Measurements from ENCODE around the gene ANKRD34B.

The ANKRD34B gene

DNA sequence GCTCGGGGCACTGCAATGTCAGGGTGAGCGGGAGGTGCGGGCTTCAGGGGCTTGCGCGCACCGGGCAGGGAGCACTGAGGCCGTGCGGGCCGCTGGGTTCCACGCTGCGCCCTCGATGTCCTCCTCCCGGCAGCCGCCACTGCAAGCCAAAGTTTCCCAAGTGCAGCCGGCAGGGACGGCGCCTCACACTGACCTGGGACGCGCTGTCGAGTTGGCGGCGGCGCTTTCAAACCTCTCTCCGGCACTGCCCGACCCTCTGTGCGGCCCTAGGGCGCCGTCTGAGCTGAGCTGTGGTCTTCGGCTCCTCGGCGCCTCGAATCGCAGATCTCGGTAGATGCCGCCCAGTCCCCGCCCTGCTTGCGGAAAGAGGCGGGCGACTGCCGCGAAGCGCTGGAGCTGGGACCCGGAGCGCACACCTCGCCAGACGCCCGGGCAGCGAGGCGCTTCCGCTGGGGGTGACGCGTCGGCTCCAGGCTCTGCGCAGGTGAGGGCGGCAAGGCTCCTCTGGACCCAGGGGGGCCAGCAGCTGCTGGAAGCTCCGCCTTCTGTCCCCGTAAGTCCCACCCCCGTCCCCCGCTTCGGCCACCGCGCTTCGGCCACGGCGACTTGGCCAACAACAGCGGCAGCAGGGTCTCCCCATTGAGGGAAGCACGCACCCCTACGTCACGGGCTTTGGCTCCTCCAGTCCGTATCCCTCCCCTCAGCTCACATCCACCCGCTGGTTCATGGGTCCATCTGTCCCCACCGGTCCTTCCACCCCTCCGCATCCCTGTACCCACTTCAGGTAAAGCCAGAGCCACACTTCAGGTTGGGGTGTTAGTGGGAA lies at the start of gene ANKRD34B:
TSS of gene ANKRD34B (minus strand) at position 320 of the 826 bp plus-strand sequence. CDS start 10,261 bp downstream, outside the sequence.
- no peaks in the 10 kb centered on the region for H3K36me3 ChIP-seq (ENCODE audit: control insufficient read depth, insufficient read depth, low read length)
- peaks cover 51% of the 10 kb centered on the region for H3K27me3 ChIP-seq (ENCODE audit: control insufficient read depth, insufficient read depth, low read length)
- H3K4me1 ChIP-seq (ENCODE audit: control insufficient read depth, insufficient read depth, low read length): peaks cover 2% of the 10 kb centered on the region
- H3K4me3 ChIP-seq (ENCODE audit: low read depth, low read length): peak within 1 kb of the TSS; percentile 67
- peak within 1 kb of the TSS; percentile 24 for H3K9ac ChIP-seq (ENCODE audit: low read depth, low read length)
- H3K9me3 ChIP-seq (ENCODE audit: control insufficient read depth, insufficient read depth, low read length): no peaks in the 10 kb centered on the region

DNA sequence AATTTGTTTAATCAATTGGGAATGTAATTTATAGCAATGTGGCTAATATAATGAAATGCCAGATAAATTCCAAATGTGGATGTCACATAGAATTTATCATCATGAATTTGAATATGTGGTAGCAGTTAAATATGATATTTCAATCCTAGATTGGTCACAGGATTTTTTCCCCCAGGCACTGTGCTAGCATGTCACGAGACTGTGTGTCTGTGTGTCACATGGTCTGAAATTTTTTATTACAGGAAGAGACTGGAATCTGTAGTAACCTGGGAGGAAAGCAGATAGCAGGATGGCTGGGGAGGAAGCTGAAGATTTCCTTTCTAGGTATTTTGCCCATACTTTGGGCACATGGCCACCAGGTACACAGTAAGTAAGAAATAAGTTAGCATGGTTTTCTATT lies 49.0 kb upstream of the ANKRD34B start:
- Histone ChIP-seq H3K9ac (ENCODE audit: low read depth, low read length) (no peak overlapping the region), H3K4me1 (ENCODE audit: control insufficient read depth, insufficient read depth, low read length) (no peaks in the 10 kb centered on the region), H3K36me3 (ENCODE audit: control insufficient read depth, insufficient read depth, low read length) (no peaks in the 10 kb centered on the region), H3K9me3 (ENCODE audit: control insufficient read depth, insufficient read depth, low read length) (no peaks in the 10 kb centered on the region), H3K27me3 (ENCODE audit: control insufficient read depth, insufficient read depth, low read length) (no peaks in the 10 kb centered on the region), H3K4me3 (ENCODE audit: low read depth, low read length) (no peak overlapping the region)

DNA sequence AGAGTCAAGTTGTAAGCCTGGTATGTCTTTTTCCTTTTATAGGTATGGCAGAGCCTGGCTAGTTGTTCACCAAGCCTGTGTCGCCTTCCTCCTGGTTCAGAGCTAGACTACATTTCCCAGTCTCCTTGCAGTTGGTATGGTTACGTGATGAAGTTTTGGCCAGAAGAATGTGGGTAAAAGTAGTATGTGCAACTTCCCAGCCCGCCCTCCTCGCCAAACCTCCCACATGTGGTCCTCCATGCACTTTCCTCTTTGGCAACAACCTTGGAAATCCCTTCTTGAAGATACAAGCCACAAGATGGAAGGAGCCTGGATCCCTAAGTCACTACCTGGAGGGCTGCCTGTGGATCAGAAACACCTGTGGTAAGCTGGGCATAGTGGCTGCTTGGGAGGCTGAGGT lies 48.4 kb upstream of the ANKRD34B start:
- H3K36me3 ChIP-seq (ENCODE audit: control insufficient read depth, insufficient read depth, low read length): no peaks in the 10 kb centered on the region
- H3K9ac ChIP-seq (ENCODE audit: low read depth, low read length): no peak overlapping the region
- H3K4me3 ChIP-seq (ENCODE audit: low read depth, low read length): no peak overlapping the region
- H3K4me1 ChIP-seq (ENCODE audit: control insufficient read depth, insufficient read depth, low read length): no peaks in the 10 kb centered on the region
- H3K9me3 ChIP-seq (ENCODE audit: control insufficient read depth, insufficient read depth, low read length): no peaks in the 10 kb centered on the region
- H3K27me3 ChIP-seq (ENCODE audit: control insufficient read depth, insufficient read depth, low read length): no peaks in the 10 kb centered on the region

DNA sequence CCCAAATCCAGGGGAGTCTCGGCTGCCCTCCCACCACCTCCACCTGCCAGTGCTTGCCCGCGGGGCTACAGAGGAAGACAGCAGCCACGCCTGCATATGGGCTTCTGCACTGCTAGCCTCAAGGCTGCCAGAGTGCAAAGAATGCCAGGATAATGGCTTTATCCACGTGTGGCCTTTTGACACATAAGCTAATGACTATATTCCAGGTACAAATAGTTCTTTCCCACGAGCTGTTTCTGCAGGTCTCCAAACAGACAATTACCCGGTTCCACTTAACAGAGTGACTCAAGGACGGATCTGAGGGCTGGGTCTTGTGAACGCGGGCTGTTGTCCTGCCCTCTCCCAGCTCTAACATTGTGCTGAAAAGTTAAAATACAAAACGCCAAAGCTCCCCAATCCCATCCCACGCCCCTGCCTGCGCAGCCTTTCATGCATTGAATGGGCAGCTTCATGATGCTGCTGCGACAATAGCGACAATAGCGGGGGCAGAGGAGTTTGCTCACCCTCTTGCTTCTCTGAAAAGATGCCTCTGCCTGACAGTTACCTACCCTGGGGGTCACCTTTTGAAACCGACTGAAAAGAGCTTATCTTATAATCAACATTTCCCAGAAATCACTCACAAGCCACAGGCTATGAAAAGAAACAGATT lies 45.3 kb upstream of the ANKRD34B start:
- H3K9ac ChIP-seq (ENCODE audit: low read depth, low read length): no peak overlapping the region
- H3K36me3 ChIP-seq (ENCODE audit: control insufficient read depth, insufficient read depth, low read length): no peaks in the 10 kb centered on the region
- no peak overlapping the region for H3K4me3 ChIP-seq (ENCODE audit: low read depth, low read length)
- no peaks in the 10 kb centered on the region for H3K27me3 ChIP-seq (ENCODE audit: control insufficient read depth, insufficient read depth, low read length)
- H3K4me1 ChIP-seq (ENCODE audit: control insufficient read depth, insufficient read depth, low read length): no peaks in the 10 kb centered on the region
- no peaks in the 10 kb centered on the region for H3K9me3 ChIP-seq (ENCODE audit: control insufficient read depth, insufficient read depth, low read length)

DNA sequence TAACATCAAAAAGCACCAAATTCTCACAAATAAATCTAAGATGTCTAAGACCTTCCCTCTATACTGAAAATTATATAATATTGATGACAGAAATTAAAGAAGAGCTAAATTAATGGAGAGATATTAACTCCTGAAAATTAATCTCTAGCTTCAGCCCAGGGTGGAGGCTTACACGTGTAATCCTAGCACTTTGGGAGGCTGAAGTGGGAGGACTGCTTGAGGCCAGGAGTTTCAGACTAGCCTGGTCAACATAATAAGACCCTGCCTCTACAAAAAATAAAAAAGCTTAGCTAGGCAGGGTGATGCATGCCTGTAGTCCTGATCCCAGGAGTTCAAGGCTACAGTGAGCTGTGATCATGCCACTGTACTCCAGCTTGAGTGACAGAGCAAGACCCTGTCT lies 39.6 kb upstream of the ANKRD34B start:
- H3K4me1 ChIP-seq (ENCODE audit: control insufficient read depth, insufficient read depth, low read length): no peaks in the 10 kb centered on the region
- no peaks in the 10 kb centered on the region for H3K27me3 ChIP-seq (ENCODE audit: control insufficient read depth, insufficient read depth, low read length)

DNA sequence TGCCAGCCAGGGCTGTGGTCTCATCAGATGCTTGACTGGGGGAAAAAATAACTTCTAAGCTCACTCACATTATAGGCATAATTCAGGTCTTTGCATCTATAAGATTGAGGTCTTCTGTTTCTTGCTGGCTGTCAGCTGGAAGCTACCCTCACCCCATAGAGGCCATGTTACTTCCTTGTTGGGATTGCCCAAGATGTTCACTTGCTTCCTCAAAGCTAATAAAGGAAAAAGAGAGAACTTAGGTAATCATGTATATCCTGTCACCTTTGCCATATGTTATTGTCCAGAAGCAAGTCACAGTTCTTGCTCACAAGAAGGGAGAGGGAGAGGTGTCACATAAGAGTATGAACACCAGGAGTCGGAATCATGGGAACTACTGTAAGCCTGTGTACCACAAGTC lies 38.7 kb upstream of the ANKRD34B start:
- Histone ChIP-seq H3K4me1 (ENCODE audit: control insufficient read depth, insufficient read depth, low read length) (no peaks in the 10 kb centered on the region), H3K9ac (ENCODE audit: low read depth, low read length) (no peak overlapping the region), H3K9me3 (ENCODE audit: control insufficient read depth, insufficient read depth, low read length) (no peaks in the 10 kb centered on the region), H3K4me3 (ENCODE audit: low read depth, low read length) (no peak overlapping the region), H3K27me3 (ENCODE audit: control insufficient read depth, insufficient read depth, low read length) (no peaks in the 10 kb centered on the region), H3K36me3 (ENCODE audit: control insufficient read depth, insufficient read depth, low read length) (no peaks in the 10 kb centered on the region)

More for the DNA sequence above, 39.6 kb upstream of the ANKRD34B start:
- H3K4me3 ChIP-seq (ENCODE audit: low read depth, low read length): no peak overlapping the region
- no peak overlapping the region for H3K9ac ChIP-seq (ENCODE audit: low read depth, low read length)
- no peaks in the 10 kb centered on the region for H3K9me3 ChIP-seq (ENCODE audit: control insufficient read depth, insufficient read depth, low read length)
- no peaks in the 10 kb centered on the region for H3K36me3 ChIP-seq (ENCODE audit: control insufficient read depth, insufficient read depth, low read length)

DNA sequence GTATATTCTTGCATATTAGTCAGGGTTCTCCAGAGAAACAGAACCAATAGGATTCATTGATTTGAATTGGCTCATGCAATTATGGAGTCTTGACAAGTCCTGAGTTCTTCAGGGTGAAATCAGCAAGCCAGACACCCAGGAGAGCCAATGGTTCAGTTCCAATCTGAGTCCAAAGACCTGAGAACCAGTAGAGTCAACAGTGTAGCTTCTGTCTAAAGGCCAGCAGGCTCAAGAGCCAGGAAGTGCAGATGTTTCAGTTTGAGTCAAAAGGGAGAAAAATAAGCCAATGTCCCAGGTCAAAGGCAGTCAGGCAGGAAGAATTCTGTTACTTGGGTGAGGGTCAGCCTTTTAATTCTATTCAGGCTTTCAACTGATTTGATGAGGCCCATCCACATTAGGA lies 37.8 kb upstream of the ANKRD34B start:
- no peaks in the 10 kb centered on the region for H3K36me3 ChIP-seq (ENCODE audit: control insufficient read depth, insufficient read depth, low read length)
- H3K9ac ChIP-seq (ENCODE audit: low read depth, low read length): no peak overlapping the region
- H3K4me3 ChIP-seq (ENCODE audit: low read depth, low read length): no peak overlapping the region
- no peaks in the 10 kb centered on the region for H3K9me3 ChIP-seq (ENCODE audit: control insufficient read depth, insufficient read depth, low read length)
- H3K27me3 ChIP-seq (ENCODE audit: control insufficient read depth, insufficient read depth, low read length): no peaks in the 10 kb centered on the region
- no peaks in the 10 kb centered on the region for H3K4me1 ChIP-seq (ENCODE audit: control insufficient read depth, insufficient read depth, low read length)

DNA sequence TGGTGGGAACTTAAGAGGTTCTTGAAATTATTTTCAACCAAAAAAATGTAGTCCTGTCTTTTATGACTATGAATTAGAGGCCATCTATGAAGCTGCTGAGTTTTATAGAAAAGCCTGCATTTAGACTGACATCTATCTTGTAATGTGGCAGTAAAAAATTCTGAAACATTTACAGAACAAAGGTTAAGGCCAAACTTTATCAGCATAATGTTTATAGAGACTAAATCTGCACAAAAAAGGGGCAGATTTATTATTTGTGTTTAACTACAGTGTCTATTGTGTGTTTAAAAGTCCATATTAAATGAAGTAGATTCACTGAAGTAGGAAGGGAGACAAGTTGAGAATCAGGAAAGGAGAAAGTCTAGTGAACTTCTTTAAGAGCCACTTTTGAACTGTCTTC lies 37.3 kb upstream of the ANKRD34B start:
- Histone ChIP-seq H3K4me1 (ENCODE audit: control insufficient read depth, insufficient read depth, low read length) (no peaks in the 10 kb centered on the region), H3K4me3 (ENCODE audit: low read depth, low read length) (no peak overlapping the region), H3K27me3 (ENCODE audit: control insufficient read depth, insufficient read depth, low read length) (no peaks in the 10 kb centered on the region), H3K9ac (ENCODE audit: low read depth, low read length) (no peak overlapping the region), H3K9me3 (ENCODE audit: control insufficient read depth, insufficient read depth, low read length) (no peaks in the 10 kb centered on the region), H3K36me3 (ENCODE audit: control insufficient read depth, insufficient read depth, low read length) (no peaks in the 10 kb centered on the region)

DNA sequence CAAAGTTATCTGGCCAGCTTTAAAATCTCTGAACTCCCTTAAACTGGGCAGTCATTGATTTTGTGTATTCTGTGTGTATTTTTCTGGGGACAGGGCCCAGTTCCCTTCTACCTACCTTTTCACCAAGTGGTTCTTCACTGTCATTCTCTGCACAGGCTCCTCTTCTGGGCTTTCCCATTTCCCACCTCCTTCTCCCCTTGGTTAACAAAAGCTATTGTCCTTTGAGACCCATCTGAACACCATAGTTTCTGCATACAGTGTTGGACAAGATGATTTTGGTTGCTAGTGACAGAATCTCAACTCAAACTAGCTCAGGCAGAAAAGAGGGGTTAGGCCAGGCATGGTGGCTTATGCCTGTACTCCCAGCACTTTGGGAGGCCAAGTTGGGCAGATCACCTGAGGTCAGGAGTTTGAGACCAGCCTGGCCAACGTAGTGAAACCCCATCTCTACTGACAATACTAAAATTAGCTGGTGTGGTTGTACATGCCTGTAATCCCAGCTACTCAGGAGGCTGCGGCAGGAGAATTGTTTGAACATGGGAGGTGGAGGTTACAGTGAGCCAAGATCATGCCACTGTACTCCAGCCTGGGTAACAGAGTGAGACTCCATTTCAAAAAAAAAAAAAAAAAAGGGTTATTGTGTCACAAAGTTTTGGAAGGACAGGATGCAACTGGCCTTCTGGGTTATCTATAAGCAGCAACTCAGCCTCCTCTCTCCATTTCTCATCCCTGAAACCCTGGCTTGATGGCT lies 31.0 kb upstream of the ANKRD34B start:
- H3K4me1 ChIP-seq (ENCODE audit: control insufficient read depth, insufficient read depth, low read length): no peaks in the 10 kb centered on the region
- no peaks in the 10 kb centered on the region for H3K27me3 ChIP-seq (ENCODE audit: control insufficient read depth, insufficient read depth, low read length)
- H3K9me3 ChIP-seq (ENCODE audit: control insufficient read depth, insufficient read depth, low read length): no peaks in the 10 kb centered on the region
- no peak overlapping the region for H3K9ac ChIP-seq (ENCODE audit: low read depth, low read length)
- H3K4me3 ChIP-seq (ENCODE audit: low read depth, low read length): no peak overlapping the region
- H3K36me3 ChIP-seq (ENCODE audit: control insufficient read depth, insufficient read depth, low read length): no peaks in the 10 kb centered on the region

DNA sequence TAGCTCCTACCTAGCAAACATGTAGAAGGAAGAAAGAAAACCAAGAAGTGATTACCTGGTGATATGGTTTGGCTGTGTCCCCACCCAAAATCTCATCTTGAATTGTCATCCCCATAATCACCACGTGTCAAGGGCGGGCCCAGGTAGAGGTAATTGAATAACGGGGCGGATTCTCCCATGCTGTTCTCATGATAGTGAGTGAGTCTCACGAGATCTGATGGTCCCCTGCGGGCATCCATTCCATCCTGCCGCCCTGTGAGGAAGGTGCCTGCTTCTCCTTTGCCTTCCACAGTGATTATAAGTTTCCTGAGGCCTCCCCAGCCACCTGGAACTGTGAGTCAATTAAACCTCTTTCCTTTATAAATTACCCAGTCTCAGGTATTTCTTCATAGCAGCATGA lies 27.4 kb upstream of the ANKRD34B start:
- H3K27me3 ChIP-seq (ENCODE audit: control insufficient read depth, insufficient read depth, low read length): no peaks in the 10 kb centered on the region
- H3K9ac ChIP-seq (ENCODE audit: low read depth, low read length): no peak overlapping the region
- H3K4me1 ChIP-seq (ENCODE audit: control insufficient read depth, insufficient read depth, low read length): no peaks in the 10 kb centered on the region
- H3K36me3 ChIP-seq (ENCODE audit: control insufficient read depth, insufficient read depth, low read length): no peaks in the 10 kb centered on the region
- no peaks in the 10 kb centered on the region for H3K9me3 ChIP-seq (ENCODE audit: control insufficient read depth, insufficient read depth, low read length)
- no peak overlapping the region for H3K4me3 ChIP-seq (ENCODE audit: low read depth, low read length)

DNA sequence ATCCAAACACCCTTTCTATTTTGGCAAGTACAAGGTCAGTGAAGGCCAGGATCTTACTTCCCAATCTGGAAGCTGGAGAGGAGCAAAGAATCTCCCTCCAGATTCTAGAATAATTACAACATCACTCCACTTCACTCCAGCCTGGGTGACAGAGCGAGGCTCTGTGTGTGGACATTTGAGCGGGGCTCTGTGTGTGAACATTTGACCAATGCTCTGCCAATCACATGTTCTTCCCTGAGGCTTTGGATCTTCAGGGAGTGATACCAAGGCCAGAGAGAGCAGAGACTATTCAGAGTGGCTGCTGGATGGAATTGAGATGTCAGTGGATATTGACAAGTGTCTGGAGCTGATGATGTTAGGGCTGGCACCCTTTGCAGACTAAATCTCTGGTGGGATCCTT lies 24.7 kb upstream of the ANKRD34B start:
- Histone ChIP-seq H3K4me1 (ENCODE audit: control insufficient read depth, insufficient read depth, low read length) (no peaks in the 10 kb centered on the region), H3K36me3 (ENCODE audit: control insufficient read depth, insufficient read depth, low read length) (no peaks in the 10 kb centered on the region), H3K4me3 (ENCODE audit: low read depth, low read length) (no peak overlapping the region), H3K9me3 (ENCODE audit: control insufficient read depth, insufficient read depth, low read length) (no peaks in the 10 kb centered on the region), H3K27me3 (ENCODE audit: control insufficient read depth, insufficient read depth, low read length) (no peaks in the 10 kb centered on the region), H3K9ac (ENCODE audit: low read depth, low read length) (no peak overlapping the region)

Measured in iPS-15b (cell line).